Osteocyte (in vitro differentiated cells): ENCODE measurements around the gene LYRM1. TPM values are rescaled to one million over a fixed set of nuclear protein-coding genes. Genes with fewer than 3 reads are reported as not detected.

Experiments
- DNase-seq: peaks from one replicate; pipeline ENCODE4 v3.0.0; 2021; ENCODE audit warnings: mixed read lengths; ENCODE audit not compliant: unreplicated experiment; ENCODE audit errors: extremely low spot score
- H3K27ac Mint-ChIP-seq: one replicate; pipeline ENCODE4 v1.8.0; 2021; ENCODE audit warnings: mild to moderate bottlenecking, mixed read lengths; ENCODE audit not compliant: unreplicated experiment
- H3K27me3 Mint-ChIP-seq: one replicate; pipeline ENCODE4 v1.8.0; 2021; ENCODE audit warnings: mixed read lengths; ENCODE audit not compliant: unreplicated experiment
- H3K36me3 Mint-ChIP-seq: one replicate; pipeline ENCODE4 v1.8.0; 2021; ENCODE audit warnings: mixed read lengths; ENCODE audit not compliant: unreplicated experiment
- H3K4me1 Mint-ChIP-seq: one replicate; pipeline ENCODE4 v1.8.0; 2021; ENCODE audit warnings: mixed read lengths; ENCODE audit not compliant: unreplicated experiment
- H3K4me3 Mint-ChIP-seq: one replicate; pipeline ENCODE4 v1.8.0; 2021; ENCODE audit warnings: mild to moderate bottlenecking, moderate library complexity, mixed read lengths; ENCODE audit not compliant: unreplicated experiment
- H3K9me3 Mint-ChIP-seq: one replicate; pipeline ENCODE4 v1.8.0; 2021; ENCODE audit warnings: mixed read lengths; ENCODE audit not compliant: unreplicated experiment
- total RNA-seq: library from RNA; stranded (reverse); gene quantifications from 2 replicates; pipeline ENCODE4 v1.2.1, GENCODE V29; 2021
- TF ChIP-seq, protein P1 (sequence below): fragments of 200-600 bp; sonication (generic); IDR thresholded peaks from 2 replicates; pipeline ENCODE4 v1.5.0; 2021; ENCODE audit warnings: antibody characterized with exemption, mild to moderate bottlenecking, moderate library complexity

Gene LYRM1
- total RNA-seq, 1 donor from 2014 or later, result 14.9 TPM

GRCh38 chr16:20918486-20919239 is 18.1 kb downstream of the LYRM1 start:
- Mint-ChIP-seq H3K27ac (no peak overlapping the region), H3K4me3 (no peak overlapping the region), H3K9me3 (no peaks in the 10 kb centered on the region), H3K4me1 (peaks cover 7% of the 10 kb centered on the region), H3K27me3 (no peaks in the 10 kb centered on the region), H3K36me3 (peaks cover 9% of the 10 kb centered on the region)
- TF ChIP-seq, protein P1, sequence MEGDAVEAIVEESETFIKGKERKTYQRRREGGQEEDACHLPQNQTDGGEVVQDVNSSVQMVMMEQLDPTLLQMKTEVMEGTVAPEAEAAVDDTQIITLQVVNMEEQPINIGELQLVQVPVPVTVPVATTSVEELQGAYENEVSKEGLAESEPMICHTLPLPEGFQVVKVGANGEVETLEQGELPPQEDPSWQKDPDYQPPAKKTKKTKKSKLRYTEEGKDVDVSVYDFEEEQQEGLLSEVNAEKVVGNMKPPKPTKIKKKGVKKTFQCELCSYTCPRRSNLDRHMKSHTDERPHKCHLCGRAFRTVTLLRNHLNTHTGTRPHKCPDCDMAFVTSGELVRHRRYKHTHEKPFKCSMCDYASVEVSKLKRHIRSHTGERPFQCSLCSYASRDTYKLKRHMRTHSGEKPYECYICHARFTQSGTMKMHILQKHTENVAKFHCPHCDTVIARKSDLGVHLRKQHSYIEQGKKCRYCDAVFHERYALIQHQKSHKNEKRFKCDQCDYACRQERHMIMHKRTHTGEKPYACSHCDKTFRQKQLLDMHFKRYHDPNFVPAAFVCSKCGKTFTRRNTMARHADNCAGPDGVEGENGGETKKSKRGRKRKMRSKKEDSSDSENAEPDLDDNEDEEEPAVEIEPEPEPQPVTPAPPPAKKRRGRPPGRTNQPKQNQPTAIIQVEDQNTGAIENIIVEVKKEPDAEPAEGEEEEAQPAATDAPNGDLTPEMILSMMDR, result no peak
- no peak for DNase-seq

GRCh38 chr16:20920091-20920490 is 19.5 kb downstream of the LYRM1 start:
- no peaks in the 10 kb centered on the region for H3K27me3 Mint-ChIP-seq
- peaks cover 11% of the 10 kb centered on the region for H3K36me3 Mint-ChIP-seq
- TF ChIP-seq, protein P1, result no peak
- H3K4me1 Mint-ChIP-seq, result peaks cover 4% of the 10 kb centered on the region
- no peak overlapping the region for H3K27ac Mint-ChIP-seq
- no peaks in the 10 kb centered on the region for H3K9me3 Mint-ChIP-seq
- no peak for DNase-seq
- H3K4me3 Mint-ChIP-seq, result no peak overlapping the region

GRCh38 chr16:20920799-20921198 is 20.2 kb downstream of the LYRM1 start:
- Mint-ChIP-seq H3K27me3 (no peaks in the 10 kb centered on the region), H3K36me3 (peaks cover 11% of the 10 kb centered on the region), H3K4me1 (peaks cover 3% of the 10 kb centered on the region), H3K27ac (no peak overlapping the region), H3K4me3 (no peak overlapping the region), H3K9me3 (no peaks in the 10 kb centered on the region)
- no peak for DNase-seq
- TF ChIP-seq, protein P1, result no peak

DNA sequence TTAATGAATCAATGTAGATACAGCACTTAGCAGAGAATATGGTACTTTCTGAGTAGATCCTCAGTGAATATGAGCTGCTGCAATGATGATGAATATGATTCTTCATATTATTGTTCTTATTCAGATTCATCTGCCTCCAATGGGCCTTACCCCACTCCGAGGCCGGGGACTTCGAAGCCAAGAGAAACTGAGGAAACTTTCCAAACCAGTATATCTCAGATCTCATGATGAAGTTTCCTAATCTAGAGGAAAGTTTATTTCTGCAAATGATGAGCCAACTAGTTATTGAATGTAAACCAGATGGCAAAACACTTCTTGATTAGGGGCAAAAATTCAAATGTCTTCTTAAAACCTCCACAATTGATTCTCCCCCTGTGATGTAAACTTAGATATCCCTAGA is 23.3 kb downstream of the LYRM1 start:
- Mint-ChIP-seq H3K36me3 (peaks cover 2% of the 10 kb centered on the region), H3K9me3 (no peaks in the 10 kb centered on the region), H3K27me3 (no peaks in the 10 kb centered on the region), H3K4me1 (no peaks in the 10 kb centered on the region), H3K4me3 (no peak overlapping the region), H3K27ac (no peak overlapping the region)
- TF ChIP-seq, protein P1, result no peak
- no peak for DNase-seq

GRCh38 chr16:20925751-20926150 is 25.2 kb downstream of the LYRM1 start:
- Mint-ChIP-seq H3K9me3 (no peaks in the 10 kb centered on the region), H3K27ac (no peak overlapping the region), H3K27me3 (no peaks in the 10 kb centered on the region), H3K4me3 (no peak overlapping the region), H3K36me3 (peaks cover 2% of the 10 kb centered on the region), H3K4me1 (peaks cover 11% of the 10 kb centered on the region)
- TF ChIP-seq, protein P1, result no peak
- no peak for DNase-seq
